Lower lobe of right lung (tissue), 2 donors: ENCODE measurements around the gene MAPK11. TPM values are rescaled to one million over a fixed set of nuclear protein-coding genes. Genes with fewer than 3 reads are reported as not detected.

Experiments
- ATAC-seq, 2 donors: fragments of 200-7000 bp; cut with Tn5 transposase; one replicate each; pipeline ENCODE4 v1.9.1; 2020 to 2022; ENCODE audit warnings: mild to moderate bottlenecking in 2 of 2, moderate library complexity in 2 of 2
- DNase-seq: peaks from one replicate; pipeline ENCODE4 v3.0.0-alpha.2; 2020
- H3K27ac ChIP-seq: fragments of 200-600 bp; one replicate; pipeline ENCODE4 v1.8.0; 2022
- H3K27me3 ChIP-seq: fragments of 200-600 bp; one replicate; pipeline ENCODE4 v1.8.0; 2022; ENCODE audit warnings: low read depth
- H3K36me3 ChIP-seq: fragments of 200-600 bp; one replicate; pipeline ENCODE4 v1.8.0; 2022; ENCODE audit warnings: mild to moderate bottlenecking
- H3K4me1 ChIP-seq: fragments of 200-600 bp; one replicate; pipeline ENCODE4 v1.8.0; 2022
- H3K4me3 ChIP-seq: fragments of 200-600 bp; one replicate; pipeline ENCODE4 v1.8.0; 2022; ENCODE audit warnings: mild to moderate bottlenecking
- H3K9me3 ChIP-seq: fragments of 200-600 bp; one replicate; pipeline ENCODE4 v1.8.0; 2022
- CTCF ChIP-seq: fragments of 200-600 bp; IDR thresholded peaks from one replicate; pipeline ENCODE4 v1.8.0; 2022; ENCODE audit warnings: antibody characterized with exemption, mild to moderate bottlenecking
- intact Hi-C: fragments of 100-400 bp; cut with DNase I; formaldehyde crosslinking; loops from one replicate; pipeline ENCODE4 v1.11.0; 2022
- total RNA-seq: library from RNA; stranded (reverse); fragmentation: NEBNext Ultra II Directional; extraction: Animal tissue kit (Norgen Biotek cat#: 25700); gene quantifications from one replicate; pipeline ENCODE4 v1.2.1, GENCODE V29; 2021
- donor health status: DM: no; HTN: yes; CAD: no; lungs with severe emphysema.

MAPK11 gene
- total RNA-seq, 1 donor from 2014 or later, result 13.1 TPM

- DNase-seq (peak; percentile 40), ATAC-seq (no peak)
- Histone ChIP-seq H3K4me3 (no peak overlapping the region), H3K4me1 (peaks cover 6% of the 10 kb centered on the region), H3K27ac (no peak overlapping the region), H3K9me3 (no peaks in the 10 kb centered on the region), H3K27me3 (no peaks in the 10 kb centered on the region), H3K36me3 (peaks cover 92% of the 10 kb centered on the region)
- intact Hi-C loops, result no loop called here
- no peak for TF ChIP-seq CTCF
These were observed 47.7 kb downstream of the MAPK11 start for GRCh38 chr22:50222508-50222907.

- no peaks in the 10 kb centered on the region for H3K27me3 ChIP-seq
- H3K9me3 ChIP-seq, result no peaks in the 10 kb centered on the region
- TF ChIP-seq CTCF, result no peak
- DNase-seq, result peak; percentile 45
- peaks cover 92% of the 10 kb centered on the region for H3K36me3 ChIP-seq
- no peak overlapping the region for H3K27ac ChIP-seq
- intact Hi-C loops, result no loop called here
- H3K4me1 ChIP-seq, result peaks cover 6% of the 10 kb centered on the region
- ATAC-seq, result no peak
- H3K4me3 ChIP-seq, result no peak overlapping the region
These were observed 48.5 kb downstream of the MAPK11 start for GRCh38 chr22:50221410-50222300.

GRCh38 chr22:50220603-50221409 is 49.4 kb downstream of the MAPK11 start:
- DNase-seq, result peak; percentile 39
- TF ChIP-seq CTCF, result no peak
- no peaks in the 10 kb centered on the region for H3K27me3 ChIP-seq
- ATAC-seq, result no peak
- peaks cover 93% of the 10 kb centered on the region for H3K36me3 ChIP-seq
- H3K4me3 ChIP-seq, result no peak overlapping the region
- no peaks in the 10 kb centered on the region for H3K9me3 ChIP-seq
- intact Hi-C loops, result no loop called here
- peaks cover 6% of the 10 kb centered on the region for H3K4me1 ChIP-seq
- no peak overlapping the region for H3K27ac ChIP-seq

GRCh38 chr22:50219800-50220602 is 50.2 kb downstream of the MAPK11 start:
- peaks cover 91% of the 10 kb centered on the region for H3K36me3 ChIP-seq
- peaks cover 6% of the 10 kb centered on the region for H3K4me1 ChIP-seq
- ATAC-seq (peak in 1 of 2 donors; percentile 1), DNase-seq (peak; percentile 42)
- intact Hi-C loops, result no loop called here
- no peaks in the 10 kb centered on the region for H3K9me3 ChIP-seq
- H3K4me3 ChIP-seq, result no peak overlapping the region
- H3K27me3 ChIP-seq, result no peaks in the 10 kb centered on the region
- no peak overlapping the region for H3K27ac ChIP-seq
- TF ChIP-seq CTCF, result no peak
